ENCODE results near the gene PPP2R3B. TPM values are rescaled to one million over a fixed set of nuclear protein-coding genes. Genes with fewer than 3 reads are reported as not detected.
"Not testable (repeated sequence)": the region's sequence is repeated elsewhere in the genome, so short reads cannot be mapped to it uniquely, and the experiment has no call there.

Gene PPP2R3B
- polyA plus RNA-seq, 1 donor (not counting 4 experiments of a cell fraction or from before 2014, with no cell fraction given) = 6.6 TPM

DNA sequence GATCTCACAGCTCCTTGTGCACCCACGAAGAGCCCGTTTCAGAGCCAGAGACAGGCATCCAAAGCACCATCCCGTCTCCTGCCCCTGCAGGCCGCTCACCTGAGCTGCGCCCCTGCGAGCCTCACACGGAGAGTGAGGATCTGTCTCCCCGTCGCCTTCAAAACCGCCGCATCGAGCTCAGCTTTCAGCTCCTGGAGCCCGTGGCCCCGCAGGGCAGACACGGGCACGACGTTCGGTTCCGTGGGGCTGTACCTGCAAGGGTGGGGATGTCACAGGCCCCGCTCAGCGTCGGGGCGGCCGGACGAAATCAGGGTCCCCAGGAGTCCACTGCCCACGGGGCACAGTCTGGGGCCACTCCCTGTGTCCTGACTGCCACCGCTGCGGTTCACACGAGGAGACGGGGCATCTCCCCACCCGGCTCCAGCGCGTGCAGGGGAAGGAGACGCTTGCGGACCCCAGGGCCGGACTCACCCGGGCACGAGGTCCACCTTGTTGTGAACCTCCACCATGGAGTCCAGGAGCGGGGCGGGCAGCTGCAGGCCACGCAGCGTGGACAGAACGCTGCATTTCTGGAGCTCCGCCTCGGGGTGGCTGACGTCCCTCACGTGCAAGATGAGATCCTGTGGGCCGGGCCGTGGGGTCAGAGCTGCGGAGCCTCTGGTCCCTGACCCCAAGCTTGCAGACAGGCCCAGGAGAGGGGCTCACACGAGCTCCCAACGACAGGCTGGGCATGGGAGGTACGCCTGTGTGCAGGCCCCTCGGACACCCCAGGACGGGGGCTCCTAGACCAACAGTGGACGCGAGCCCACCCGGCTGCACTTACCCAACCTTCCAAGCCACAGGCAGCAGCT lies 79.2 kb downstream of the PPP2R3B start:
- no peak overlapping the region for H3K9ac ChIP-seq (ENCODE audit: control insufficient read depth, extremely low read depth, insufficient read depth, low read length)
- H3K79me2 ChIP-seq (ENCODE audit: control insufficient read depth, insufficient read depth, low read length) = no peaks in the 10 kb centered on the region
- H3K4me3 ChIP-seq (ENCODE audit: control insufficient read depth in 2 of 3, extremely low read depth in 1 of 3, insufficient read depth in 2 of 3, low read depth in 1 of 3, low read length in 3 of 3) = no peak overlapping the region
- FAIRE-seq = no peak
- no peaks in the 10 kb centered on the region for H3K4me1 ChIP-seq (ENCODE audit: control insufficient read depth, extremely low read depth, insufficient read depth, low read length)
- H3K27ac ChIP-seq (ENCODE audit: control insufficient read depth, insufficient read depth, low read length) = no peak overlapping the region
- no peaks in the 10 kb centered on the region for H3K27me3 ChIP-seq (ENCODE audit: control insufficient read depth, extremely low read depth, insufficient read depth, low read length)
- H4K20me1 ChIP-seq (ENCODE audit: control insufficient read depth, extremely low read depth, insufficient read depth, low read length) = peaks cover 2% of the 10 kb centered on the region
- H3K36me3 ChIP-seq (ENCODE audit: control insufficient read depth in 2 of 2, extremely low read depth in 1 of 2, insufficient read depth in 2 of 2, low read length in 2 of 2) = peaks cover 26 to 31% of the 10 kb centered on the region in 2 experiments
- H2AFZ ChIP-seq (ENCODE audit: control insufficient read depth, low read length) = no peak overlapping the region
- no peak for DNase-seq (ENCODE audit: low read depth, low spot score)
- H3K4me2 ChIP-seq (ENCODE audit: control insufficient read depth, extremely low read depth, insufficient read depth, low read depth, low read length) = no peak overlapping the region
- dilution Hi-C loops (cut with MboI; ENCODE audit: extremely low pct_ligation_motif_present, low sequenced_read_pairs) = no loop called here
- no peaks in the 10 kb centered on the region for H3K9me3 ChIP-seq (ENCODE audit: control insufficient read depth, low read depth, low read length)
- H3K9me1 ChIP-seq (ENCODE audit: control insufficient read depth, extremely low read depth, insufficient read depth, low read length) = no peaks in the 10 kb centered on the region
- no peak for TF ChIP-seq EZH2 (IDR thresholded peaks at IDR 0.05; ENCODE audit: low read length)
- TF ChIP-seq, protein P1, sequence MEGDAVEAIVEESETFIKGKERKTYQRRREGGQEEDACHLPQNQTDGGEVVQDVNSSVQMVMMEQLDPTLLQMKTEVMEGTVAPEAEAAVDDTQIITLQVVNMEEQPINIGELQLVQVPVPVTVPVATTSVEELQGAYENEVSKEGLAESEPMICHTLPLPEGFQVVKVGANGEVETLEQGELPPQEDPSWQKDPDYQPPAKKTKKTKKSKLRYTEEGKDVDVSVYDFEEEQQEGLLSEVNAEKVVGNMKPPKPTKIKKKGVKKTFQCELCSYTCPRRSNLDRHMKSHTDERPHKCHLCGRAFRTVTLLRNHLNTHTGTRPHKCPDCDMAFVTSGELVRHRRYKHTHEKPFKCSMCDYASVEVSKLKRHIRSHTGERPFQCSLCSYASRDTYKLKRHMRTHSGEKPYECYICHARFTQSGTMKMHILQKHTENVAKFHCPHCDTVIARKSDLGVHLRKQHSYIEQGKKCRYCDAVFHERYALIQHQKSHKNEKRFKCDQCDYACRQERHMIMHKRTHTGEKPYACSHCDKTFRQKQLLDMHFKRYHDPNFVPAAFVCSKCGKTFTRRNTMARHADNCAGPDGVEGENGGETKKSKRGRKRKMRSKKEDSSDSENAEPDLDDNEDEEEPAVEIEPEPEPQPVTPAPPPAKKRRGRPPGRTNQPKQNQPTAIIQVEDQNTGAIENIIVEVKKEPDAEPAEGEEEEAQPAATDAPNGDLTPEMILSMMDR (optimal IDR thresholded peaks at IDR 0.05 in 1 of 3, IDR thresholded peaks at IDR 0.05 in 1 of 3, conservative IDR thresholded peaks at IDR 0.05 in 1 of 3; ENCODE audit: extremely low read depth in 1 of 3, insufficient read depth in 2 of 3, low read length in 3 of 3) = no peak

DNA sequence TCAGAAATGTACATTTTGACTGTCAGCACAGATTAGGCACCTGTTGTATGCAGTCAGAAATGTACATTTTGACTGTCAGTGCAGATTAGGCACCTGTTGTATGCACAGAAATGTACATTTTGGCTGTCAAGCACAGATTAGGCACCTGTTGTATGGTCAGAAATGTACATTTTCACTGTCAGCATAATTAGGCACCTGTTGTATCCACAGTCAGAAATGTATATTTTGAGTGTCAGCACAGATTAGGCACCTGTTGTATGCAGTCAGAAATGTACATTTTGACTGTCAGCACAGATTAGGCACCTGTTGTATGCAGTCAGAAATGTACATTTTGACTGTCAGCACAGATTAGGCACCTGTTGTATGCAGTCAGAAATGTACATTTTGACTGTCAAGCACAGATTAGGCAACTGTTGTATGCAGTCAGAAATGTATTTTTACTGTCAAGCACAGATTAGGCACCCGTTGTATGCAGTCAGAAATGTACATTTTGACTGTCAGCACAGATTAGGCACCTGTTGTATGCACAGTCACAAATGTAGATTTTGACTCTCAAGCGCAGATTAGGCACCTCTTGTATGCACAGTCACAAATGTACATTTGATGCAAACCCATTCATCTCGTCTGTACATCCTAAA lies 80.0 kb downstream of the PPP2R3B start:
- H3K9ac ChIP-seq (ENCODE audit: control insufficient read depth, extremely low read depth, insufficient read depth, low read length); H3K9me1 ChIP-seq (ENCODE audit: control insufficient read depth, extremely low read depth, insufficient read depth, low read length); H4K20me1 ChIP-seq (ENCODE audit: control insufficient read depth, extremely low read depth, insufficient read depth, low read length); H3K4me2 ChIP-seq (ENCODE audit: control insufficient read depth, extremely low read depth, insufficient read depth, low read depth, low read length); H3K4me3 ChIP-seq (ENCODE audit: control insufficient read depth in 2 of 3, extremely low read depth in 1 of 3, insufficient read depth in 2 of 3, low read depth in 1 of 3, low read length in 3 of 3); DNase-seq (ENCODE audit: low read depth, low spot score); H2AFZ ChIP-seq (ENCODE audit: control insufficient read depth, low read length); H3K79me2 ChIP-seq (ENCODE audit: control insufficient read depth, insufficient read depth, low read length); H3K9me3 ChIP-seq (ENCODE audit: control insufficient read depth, low read depth, low read length); H3K4me1 ChIP-seq (ENCODE audit: control insufficient read depth, extremely low read depth, insufficient read depth, low read length); dilution Hi-C loops (cut with MboI; ENCODE audit: extremely low pct_ligation_motif_present, low sequenced_read_pairs); H3K27ac ChIP-seq (ENCODE audit: control insufficient read depth, insufficient read depth, low read length); H3K27me3 ChIP-seq (ENCODE audit: control insufficient read depth, extremely low read depth, insufficient read depth, low read length): not testable (repeated sequence)
- H3K36me3 ChIP-seq (ENCODE audit: control insufficient read depth in 2 of 2, extremely low read depth in 1 of 2, insufficient read depth in 2 of 2, low read length in 2 of 2) = peaks cover 21 to 24% of the 10 kb centered on the region in 2 experiments
- peak; percentile 34 for FAIRE-seq

DNA sequence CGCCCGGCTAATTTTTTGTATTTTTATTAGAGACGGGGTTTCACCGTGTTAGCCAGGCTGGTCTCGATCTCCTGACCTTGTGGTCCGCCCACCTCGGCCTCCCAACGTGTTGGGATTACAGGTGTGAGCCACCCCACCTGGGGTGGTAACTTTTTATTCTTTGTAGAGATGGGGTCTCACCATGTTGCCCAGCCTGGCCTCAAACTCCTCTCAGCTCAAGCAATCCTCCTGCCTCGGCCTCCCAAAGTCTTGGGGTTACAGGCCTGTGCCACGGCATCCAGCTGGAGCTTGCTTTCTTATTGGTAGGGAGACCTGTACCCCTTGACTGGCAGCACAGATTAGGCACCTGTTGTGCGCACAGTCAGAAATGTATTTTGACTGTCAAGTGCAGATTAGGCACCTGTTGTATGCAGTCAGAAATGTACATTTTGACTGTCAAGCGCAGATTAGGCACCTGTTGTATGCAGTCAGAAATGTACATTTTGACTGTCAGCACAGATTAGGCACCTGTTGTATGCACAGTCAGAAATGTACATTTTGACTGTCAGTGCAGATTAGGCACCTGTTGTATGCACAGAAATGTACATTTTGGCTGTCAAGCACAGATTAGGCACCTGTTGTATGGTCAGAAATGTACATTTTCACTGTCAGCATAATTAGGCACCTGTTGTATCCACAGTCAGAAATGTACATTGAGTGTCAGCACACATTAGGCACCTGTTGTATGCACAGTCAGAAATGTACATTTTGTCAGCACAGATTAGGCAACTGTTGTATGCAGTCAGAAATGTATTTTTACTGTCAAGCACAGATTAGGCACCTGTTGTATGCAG lies 80.7 kb downstream of the PPP2R3B start:
- DNase-seq (ENCODE audit: low read depth, low spot score); H3K9me3 ChIP-seq (ENCODE audit: control insufficient read depth, low read depth, low read length); H3K27ac ChIP-seq (ENCODE audit: control insufficient read depth, insufficient read depth, low read length); H3K4me2 ChIP-seq (ENCODE audit: control insufficient read depth, extremely low read depth, insufficient read depth, low read depth, low read length); H3K9me1 ChIP-seq (ENCODE audit: control insufficient read depth, extremely low read depth, insufficient read depth, low read length); H3K9ac ChIP-seq (ENCODE audit: control insufficient read depth, extremely low read depth, insufficient read depth, low read length); H3K4me1 ChIP-seq (ENCODE audit: control insufficient read depth, extremely low read depth, insufficient read depth, low read length); H3K4me3 ChIP-seq (ENCODE audit: control insufficient read depth in 2 of 3, extremely low read depth in 1 of 3, insufficient read depth in 2 of 3, low read depth in 1 of 3, low read length in 3 of 3); H4K20me1 ChIP-seq (ENCODE audit: control insufficient read depth, extremely low read depth, insufficient read depth, low read length); H3K27me3 ChIP-seq (ENCODE audit: control insufficient read depth, extremely low read depth, insufficient read depth, low read length); H2AFZ ChIP-seq (ENCODE audit: control insufficient read depth, low read length); H3K79me2 ChIP-seq (ENCODE audit: control insufficient read depth, insufficient read depth, low read length); dilution Hi-C loops (cut with MboI; ENCODE audit: extremely low pct_ligation_motif_present, low sequenced_read_pairs): not testable (repeated sequence)
- peaks cover 16 to 20% of the 10 kb centered on the region in 2 experiments for H3K36me3 ChIP-seq (ENCODE audit: control insufficient read depth in 2 of 2, extremely low read depth in 1 of 2, insufficient read depth in 2 of 2, low read length in 2 of 2)
- peak; percentile 92 for FAIRE-seq
